Renal cortex interstitium (tissue), 11 donors: ENCODE results near the gene TAF11L13. TPM values are rescaled to one million over a fixed set of nuclear protein-coding genes. Genes with fewer than 3 reads are reported as not detected.

Source experiments
- DNase-seq, 11 donors: peaks; one replicate each; pipeline ENCODE4 v3.0.0-alpha.2; 2013; ENCODE audit warnings: low read depth in 9 of 11, low spot score in 4 of 11; ENCODE audit errors: extremely low read depth in 1 of 11
- polyA plus RNA-seq, 3 donors: library from polyadenylated mRNA; unstranded; fragments of 120-200 nt; gene quantifications; one replicate each; pipeline ENCODE4 v1.2.1, GENCODE V29; 2013; ENCODE audit not compliant: insufficient read length in 3 of 3

Gene TAF11L13
- polyA plus RNA-seq, 3 donors: not detected

DNA sequence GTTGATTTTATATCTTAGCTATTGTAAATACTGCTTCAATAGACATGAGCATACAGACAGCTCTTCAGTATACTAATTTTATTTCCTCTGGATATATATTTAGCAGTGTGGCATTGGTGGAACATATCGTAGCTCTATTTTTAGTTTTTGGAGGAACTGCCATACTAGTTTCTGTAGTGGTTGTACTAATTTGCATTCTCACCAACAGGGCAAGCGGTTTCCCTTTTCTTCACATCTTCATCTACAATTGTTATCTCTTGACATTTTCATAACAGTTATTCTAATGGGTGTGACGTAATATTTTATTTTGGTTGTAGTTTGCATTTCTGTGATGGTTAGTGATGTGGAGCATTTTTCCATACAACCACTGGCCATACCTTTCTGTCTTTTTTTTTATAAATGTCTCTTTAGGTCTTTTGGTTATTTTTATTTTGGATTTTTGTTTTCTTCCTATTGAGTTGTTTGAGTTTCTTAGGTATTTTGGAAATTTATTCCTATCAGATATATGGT is 34.9 kb downstream of the TAF11L13 start:
- DNase-seq: no peak

DNA sequence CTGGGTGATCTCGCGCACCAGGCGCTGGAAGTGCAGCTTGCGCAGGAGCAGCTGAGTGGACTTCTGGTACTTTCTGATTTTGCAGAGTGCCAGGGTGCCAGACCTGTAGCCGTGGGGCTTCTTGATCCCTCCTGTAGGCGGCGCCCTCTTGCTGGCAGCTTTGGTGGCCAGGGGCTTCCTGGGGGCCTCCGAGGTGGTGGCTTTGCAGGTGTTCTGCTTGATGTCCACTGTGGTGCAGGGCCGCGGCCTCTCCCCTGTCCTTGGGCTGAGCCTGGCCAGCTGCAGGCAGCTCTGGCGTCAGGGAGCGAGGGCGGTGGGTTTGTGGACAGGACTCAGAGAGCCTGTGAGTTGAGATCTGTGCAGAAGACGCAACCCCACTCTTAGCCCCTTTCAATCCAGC is 38.5 kb downstream of the TAF11L13 start:
- DNase-seq: no peak

- no peak for DNase-seq
Measured at GRCh38 chr5:17678751-17679324, 47.0 kb downstream of the TAF11L13 start.

- DNase-seq: no peak
Measured at GRCh38 chr5:17679597-17680203, 47.8 kb downstream of the TAF11L13 start.

DNA sequence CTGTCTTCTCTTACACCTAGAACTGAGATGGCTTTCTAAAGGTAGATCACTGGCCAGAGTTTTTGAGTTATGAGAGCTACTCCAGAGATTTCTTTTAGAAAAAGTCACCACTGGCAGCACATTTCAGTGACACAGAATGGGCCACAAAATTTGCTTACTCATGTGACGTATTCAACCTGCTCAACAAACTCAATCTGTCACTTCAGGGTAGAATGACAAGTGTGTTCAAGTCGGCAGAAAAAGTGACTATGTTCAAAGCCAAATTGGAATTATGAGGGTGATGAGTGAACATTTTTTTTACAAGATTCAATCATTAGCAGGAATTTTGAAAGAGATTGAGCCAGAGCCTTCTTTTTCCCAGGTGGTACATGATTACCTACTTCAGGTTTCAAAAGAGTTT is 48.8 kb downstream of the TAF11L13 start:
- no peak for DNase-seq

Other genes with a start within 250 kb of the TAF11L13 start
- not detected for gene TAF11L2, start 133.9 kb upstream of the TAF11L13 start, polyA plus RNA-seq
- gene TAF11L3, start 113.7 kb upstream of the TAF11L13 start, polyA plus RNA-seq: not detected
- gene TAF11L4, start 110.3 kb upstream of the TAF11L13 start, polyA plus RNA-seq: not detected
- gene TAF11L5, start 106.9 kb upstream of the TAF11L13 start, polyA plus RNA-seq: not detected
- not detected for gene TAF11L6, start 103.4 kb upstream of the TAF11L13 start, polyA plus RNA-seq
- not detected for gene TAF11L7, start 46.3 kb upstream of the TAF11L13 start, polyA plus RNA-seq
- not detected for gene TAF11L8, start 41.1 kb upstream of the TAF11L13 start, polyA plus RNA-seq
- gene TAF11L9, start 37.7 kb upstream of the TAF11L13 start, polyA plus RNA-seq: not detected
- gene TAF11L10, start 34.3 kb upstream of the TAF11L13 start, polyA plus RNA-seq: not detected
- gene TAF11L11, start 27.9 kb upstream of the TAF11L13 start, polyA plus RNA-seq: not detected
- gene TAF11L12, start 21.7 kb upstream of the TAF11L13 start, polyA plus RNA-seq: not detected
- gene TAF11L14, start 2.4 kb downstream of the TAF11L13 start, polyA plus RNA-seq: not detected